NT2/D1 (cell line): ENCODE measurements around the gene CIITA.

Source experiments
- SUZ12 ChIP-seq: IDR thresholded peaks from 2 replicates; pipeline ENCODE4 v1.6.1; 2011; ENCODE audit not compliant: insufficient read length, insufficient read depth; ENCODE audit errors: extremely low read depth
- ZNF274 ChIP-seq: IDR thresholded peaks from 2 replicates; pipeline ENCODE4 v1.6.1; 2011; ENCODE audit warnings: mild to moderate bottlenecking, low read depth, low read length

DNA sequence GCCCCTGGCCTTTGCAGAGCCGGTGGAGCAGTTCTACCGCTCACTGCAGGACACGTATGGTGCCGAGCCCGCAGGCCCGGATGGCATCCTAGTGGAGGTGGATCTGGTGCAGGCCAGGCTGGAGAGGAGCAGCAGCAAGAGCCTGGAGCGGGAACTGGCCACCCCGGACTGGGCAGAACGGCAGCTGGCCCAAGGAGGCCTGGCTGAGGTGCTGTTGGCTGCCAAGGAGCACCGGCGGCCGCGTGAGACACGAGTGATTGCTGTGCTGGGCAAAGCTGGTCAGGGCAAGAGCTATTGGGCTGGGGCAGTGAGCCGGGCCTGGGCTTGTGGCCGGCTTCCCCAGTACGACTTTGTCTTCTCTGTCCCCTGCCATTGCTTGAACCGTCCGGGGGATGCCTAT, 29.5 kb downstream of the CIITA start:
- TF ChIP-seq SUZ12 (no peak), ZNF274 (no peak)
